HG03378 (cell line): ENCODE data around the gene RPN2.

Experiments
- ATAC-seq: cut with Tn5 transposase; IDR thresholded peaks from one replicate; pipeline ENCODE4 v1.9.1; 2021; ENCODE audit warnings: mild to moderate bottlenecking, moderate library complexity; ENCODE audit not compliant: unreplicated experiment

The RPN2 gene

DNA sequence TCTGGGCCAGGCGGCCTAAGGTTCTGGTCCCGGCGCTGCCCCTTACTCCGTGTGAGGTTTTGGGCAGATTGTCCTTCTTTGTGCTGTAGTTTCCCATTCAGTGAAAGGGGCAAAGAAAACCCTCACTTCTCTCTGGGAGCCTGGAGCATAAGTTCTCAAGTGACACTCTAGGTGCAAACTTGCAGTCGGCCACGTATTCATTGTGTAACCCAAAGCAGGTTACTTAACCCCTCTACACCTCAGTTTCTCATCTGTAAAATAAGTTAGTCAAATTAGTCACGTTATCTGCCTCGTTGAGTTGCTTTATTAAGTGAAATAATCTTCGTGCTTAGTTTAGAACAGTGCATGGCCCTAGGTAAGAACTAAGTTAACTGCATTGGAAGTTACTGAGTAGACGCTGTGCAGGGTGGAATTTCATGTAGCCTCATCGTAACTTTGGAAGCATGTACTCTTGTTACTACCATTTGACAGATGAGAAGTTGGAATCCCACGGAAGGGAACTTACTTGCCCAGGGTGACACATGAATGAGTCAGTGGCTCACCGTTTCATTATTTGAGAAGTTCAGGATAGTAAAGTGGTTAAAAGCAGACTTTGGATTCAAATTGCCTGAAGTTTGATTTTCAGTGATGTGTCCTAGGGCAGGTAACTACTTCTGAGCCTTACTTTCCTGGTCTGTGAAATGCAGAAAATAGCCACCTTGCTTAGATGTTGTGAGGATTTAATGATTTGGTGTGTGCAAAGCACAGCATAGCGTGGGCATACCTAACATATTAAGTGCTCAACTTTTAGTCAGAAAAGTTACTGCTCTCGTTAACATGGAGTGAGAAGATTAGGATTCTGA is 774 bp downstream of the RPN2 start:
- ATAC-seq: no peak

DNA sequence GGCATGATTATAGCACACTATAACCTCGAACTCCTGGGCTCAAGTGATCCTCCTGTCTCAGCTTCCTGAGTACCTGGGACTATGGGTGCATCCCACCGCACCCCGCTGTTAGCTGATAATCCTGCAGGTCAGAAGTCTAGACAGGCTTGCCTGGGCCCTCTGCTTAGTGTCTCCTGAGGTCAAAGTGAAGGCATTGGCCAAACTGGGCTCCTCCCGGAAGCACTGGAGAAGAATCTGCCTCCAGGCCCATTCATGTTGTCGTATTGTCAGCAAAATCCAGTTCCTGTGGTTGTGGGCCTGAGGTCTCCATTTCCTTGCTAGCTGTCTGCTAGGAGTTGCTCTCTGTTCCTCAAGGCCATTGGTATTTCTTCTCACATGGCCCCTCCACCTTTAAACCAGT is 6.6 kb downstream of the RPN2 start:
- no peak for ATAC-seq

DNA sequence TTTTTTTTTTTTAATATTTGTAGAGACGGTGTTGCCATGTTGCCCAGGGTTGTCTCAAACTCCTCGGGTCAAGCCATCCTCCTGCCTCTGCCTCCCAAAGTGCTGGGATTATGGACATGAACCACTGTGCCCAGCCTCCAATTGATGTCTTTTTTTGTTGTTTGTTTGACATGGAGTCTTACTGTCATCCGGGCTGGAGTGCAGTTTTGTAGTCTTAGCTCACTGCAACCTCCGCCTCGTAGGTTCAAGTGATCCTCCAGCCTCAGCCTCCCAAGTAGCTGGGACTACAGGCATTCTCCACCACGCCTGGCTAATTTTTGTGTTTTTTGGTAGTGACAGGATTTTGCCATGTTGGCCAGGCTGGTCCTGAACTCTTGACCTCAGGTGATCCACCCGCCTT is 9.7 kb downstream of the RPN2 start:
- no peak for ATAC-seq

DNA sequence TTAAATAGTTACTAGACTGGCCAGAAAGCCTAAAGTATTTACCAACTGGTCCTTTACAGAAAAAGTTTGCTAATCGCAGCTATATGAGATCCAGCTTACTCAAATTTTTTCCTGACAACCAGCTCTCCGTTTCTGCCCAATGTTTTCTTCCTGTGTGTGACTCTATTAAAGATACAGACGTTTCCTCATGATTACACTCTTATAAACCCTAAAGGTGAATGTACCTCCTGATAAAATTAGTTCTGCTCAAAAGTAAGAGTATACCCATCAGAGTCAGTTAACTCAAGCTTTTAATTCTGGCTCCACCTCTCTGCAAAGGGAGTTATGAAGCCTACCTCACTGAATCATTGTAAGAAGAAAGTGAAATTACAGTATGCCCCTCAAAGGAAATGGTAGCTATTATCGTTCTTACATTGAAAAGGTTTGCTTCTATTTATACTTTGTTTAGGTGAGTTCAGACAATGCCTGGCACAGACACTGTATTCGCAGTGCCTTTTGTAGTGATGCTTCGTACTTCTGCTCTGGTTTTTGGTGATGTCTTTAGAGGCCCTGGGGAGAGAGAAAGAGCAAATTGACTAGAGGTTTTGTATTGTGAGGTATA is 10.4 kb downstream of the RPN2 start:
- ATAC-seq: no peak

DNA sequence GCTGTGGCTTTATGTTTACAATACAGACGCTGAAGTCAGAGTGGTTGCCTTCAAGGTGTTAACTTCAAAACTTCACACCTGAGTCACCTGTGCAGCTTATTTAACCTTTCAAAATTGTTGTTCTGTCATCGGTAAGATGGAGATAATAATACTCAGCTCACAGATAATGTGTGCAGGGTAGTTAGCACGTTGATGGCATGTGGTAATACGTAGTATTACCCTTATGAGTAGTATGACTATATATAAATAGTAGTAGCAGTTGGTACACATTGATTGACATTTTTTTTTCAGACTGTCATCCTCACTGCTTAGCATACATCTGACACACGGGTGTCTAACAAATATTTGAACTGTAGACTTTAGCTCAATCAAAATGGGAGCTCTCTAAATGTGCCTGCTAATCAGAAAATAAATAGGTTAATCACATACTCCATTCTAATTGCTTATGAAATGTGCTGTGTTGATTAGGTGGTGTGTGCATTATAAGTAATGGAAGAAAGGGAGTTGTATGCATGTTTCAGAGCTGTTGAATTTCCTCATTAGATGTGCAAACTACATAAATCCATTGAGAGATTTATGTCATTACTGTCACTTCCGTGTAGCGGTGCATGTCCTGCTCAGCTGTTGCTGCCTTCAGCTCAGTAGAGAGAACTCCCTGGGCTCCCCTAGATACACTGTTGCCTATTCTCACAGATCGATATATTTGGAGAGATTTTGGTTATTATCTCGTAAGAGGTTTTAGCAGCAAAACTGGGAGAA is 11.4 kb downstream of the RPN2 start:
- no peak for ATAC-seq

DNA sequence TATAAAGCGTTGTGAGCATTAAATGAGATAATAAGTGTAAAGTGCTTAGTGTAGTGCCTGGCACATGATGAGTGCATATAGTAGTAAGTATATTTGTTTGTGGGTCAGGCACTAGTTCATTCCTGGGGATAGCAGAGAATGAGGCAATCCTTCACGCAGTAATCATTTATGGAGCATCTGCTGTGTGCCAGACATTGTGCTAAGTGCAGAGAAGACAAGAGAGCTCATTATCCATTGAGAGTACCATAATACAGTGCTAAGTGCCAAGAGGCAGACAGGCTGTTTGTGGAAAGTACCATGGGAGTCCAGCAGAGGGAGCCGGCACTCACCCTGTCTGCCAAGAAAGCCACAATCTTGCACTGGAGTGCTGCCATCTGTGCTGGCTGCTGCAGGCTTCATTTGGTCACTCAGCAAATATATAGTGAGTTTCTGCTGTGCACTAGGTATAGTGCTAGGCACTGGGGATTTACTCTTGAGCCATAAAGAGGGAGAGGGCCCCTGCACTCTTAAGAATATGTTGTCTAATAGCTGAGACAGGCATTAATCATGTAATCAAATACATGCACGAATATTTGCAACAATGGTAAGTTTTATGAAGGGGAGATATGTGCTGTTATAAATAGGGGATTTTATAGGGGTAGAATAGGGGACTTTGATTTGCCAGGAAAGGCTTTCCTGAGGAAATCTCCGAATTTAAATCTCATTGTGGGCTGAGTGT is 13.2 kb downstream of the RPN2 start:
- ATAC-seq: no peak

DNA sequence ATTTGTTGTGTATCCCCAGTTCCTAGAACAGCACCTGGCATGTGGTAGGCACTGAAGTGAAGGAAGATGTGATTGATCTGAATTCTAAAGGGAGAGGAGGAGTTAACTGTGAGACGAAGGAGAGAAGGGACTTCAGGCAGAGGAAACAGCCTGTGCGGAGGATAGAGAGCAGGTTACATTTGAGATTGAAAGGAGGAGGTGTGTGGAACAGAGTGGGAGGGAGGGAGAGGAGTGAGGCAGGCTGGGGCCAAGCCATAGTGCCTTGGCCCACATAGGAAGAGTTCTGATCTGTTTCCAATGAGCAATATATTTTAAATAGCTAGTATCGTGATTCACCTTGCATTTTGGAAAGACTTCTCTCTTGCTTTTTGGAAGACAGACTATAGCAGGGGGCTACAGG is 14.1 kb downstream of the RPN2 start:
- ATAC-seq: no peak

DNA sequence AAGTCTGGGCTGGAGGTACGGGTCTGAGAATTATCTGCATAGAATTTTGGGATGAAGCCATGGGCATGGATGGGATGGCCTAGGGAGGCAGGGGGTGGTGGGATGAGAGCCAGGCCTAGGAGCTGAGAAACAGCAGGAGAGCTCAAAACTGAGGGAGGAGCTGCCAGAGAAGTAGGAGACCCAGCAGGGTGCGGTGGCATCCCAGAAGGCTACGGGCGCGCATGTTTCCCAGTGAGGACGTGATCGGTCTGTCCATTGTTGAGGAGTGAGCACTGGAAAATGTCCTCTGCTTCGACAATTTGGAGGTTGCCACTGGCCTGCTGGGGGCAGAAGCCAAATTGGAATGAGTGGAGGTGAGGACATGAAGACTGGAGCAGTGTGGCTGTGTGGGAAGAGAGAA is 14.7 kb downstream of the RPN2 start:
- ATAC-seq: no peak

DNA sequence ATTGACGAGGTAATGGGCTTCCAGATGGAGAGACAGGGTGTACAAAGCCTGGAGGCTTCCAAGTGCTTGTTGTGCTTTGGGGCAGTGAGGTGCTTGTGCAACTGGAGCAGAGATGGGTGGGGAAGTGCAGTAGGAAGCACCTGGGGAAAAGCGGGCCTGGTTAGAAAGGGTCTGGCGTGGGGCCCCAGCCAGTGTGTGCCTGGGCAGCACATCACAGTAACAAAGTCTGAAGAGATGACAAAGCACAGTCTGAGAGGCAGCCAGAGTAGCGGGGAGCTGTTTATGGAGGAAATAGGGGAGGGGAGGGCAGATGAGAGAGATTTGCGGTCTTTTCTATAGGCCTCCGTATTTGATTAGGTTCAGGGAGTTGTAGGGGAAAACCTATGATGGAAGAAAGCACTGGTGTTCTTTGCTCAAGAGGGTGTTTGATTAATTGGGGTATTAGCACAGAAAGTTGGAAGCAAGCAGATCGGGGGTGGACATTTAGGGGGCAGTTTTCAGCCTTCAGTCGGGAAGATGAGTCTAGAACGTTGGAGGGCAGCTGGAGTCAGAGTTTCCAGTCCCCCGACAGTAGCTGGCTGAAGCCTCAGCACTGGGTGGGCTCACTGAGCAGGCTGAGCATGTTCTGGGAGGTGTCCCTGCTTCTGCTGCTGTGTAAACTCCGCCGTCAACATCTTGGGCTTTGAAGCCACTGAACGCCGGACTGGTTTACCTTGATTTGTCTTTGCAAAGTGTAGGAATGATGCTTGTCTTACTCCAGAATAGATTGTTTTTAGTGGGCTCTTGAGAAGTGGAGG is 15.7 kb downstream of the RPN2 start:
- ATAC-seq: no peak

DNA sequence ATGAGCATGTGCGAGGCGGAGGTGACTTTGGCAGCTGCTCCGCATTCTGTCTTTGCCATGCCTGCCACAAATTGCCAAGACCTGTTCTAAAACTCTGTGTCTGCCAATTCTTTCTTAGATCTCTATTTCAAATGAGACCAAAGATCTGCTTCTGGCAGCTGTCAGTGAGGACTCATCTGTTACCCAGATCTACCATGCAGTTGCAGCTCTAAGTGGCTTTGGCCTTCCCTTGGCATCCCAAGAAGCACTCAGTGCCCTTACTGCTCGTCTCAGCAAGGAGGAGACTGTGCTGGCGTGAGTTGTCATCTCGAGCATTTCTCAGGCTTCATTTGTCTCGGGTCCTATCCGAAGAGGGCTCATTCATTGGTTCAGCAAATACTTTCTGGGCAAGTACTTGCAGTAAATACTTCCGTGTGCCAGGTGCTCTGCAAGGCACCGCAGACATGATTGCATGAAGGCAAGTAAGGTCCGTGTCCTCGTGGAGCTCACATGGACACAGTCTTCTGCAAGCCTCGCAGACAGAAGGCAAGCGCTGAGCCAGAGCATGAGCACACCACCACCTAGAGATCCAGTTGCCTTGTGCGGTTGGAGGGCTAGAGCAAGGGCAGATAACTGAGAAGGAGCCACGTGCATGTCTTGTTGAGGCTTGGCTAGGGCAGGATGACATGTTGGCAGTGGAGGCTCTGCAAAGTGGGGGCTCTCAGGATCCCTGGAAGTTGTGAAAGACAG is 20.0 kb downstream of the RPN2 start:
- no peak for ATAC-seq

DNA sequence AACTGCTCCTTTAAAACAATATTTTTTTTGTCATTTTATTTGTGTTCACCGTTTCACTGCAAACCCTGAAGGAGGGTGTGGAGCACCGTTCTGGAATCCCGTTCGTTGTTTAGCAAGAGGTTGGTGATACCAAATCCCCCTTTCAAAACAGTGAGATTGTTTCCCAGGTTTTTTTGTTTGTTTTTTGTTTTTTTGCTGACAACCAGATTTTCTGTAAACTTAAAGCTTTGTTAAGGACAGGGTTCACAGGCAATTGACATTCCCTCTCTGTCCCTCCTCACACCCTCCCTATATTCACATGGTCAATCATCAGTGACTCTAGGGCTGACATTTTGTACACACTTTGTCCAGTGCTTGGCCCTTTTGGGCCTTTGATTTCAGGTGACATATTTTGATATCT is 21.2 kb downstream of the RPN2 start:
- no peak for ATAC-seq

DNA sequence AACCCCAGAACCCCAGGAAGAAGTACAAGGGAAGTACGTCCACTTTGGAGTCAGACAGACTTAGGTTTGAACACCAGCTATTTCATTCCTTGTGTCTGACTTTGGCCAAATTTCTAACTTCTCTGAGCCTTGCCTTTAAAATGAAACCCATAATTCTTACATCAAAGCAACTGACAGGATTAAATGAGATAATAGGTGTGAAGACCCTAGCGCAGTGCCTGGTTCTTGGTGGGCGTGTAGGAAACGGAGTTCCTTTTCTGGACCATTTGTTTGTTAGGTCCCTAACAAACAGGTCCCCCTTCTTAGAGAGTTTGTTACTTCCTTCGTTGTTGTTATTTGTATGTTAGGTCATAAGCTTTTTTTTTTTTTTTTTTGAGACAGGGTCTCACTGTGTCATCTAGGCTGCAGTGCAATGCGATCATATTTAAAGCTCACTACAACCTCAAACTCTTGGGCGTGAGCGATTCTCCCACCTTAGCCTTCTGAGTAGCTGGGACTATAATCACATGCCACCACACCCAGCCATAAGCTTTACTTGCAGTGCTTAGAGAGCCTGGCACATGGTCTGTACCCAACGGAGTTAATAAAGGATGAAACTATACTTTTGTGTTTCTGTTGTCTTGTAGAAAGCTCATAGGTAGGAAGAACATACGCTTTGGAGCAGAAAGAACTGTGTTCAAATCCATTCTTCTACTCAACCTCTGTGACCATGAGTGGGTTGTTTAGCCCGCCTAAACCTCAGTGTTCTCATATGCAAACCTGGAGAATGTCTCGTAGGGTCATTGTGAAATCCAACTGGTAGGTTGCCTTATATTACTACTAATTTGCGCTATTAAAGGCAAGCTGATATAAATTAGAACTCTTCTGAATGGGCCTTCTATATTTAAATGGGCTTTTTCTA is 22.0 kb downstream of the RPN2 start:
- no peak for ATAC-seq

DNA sequence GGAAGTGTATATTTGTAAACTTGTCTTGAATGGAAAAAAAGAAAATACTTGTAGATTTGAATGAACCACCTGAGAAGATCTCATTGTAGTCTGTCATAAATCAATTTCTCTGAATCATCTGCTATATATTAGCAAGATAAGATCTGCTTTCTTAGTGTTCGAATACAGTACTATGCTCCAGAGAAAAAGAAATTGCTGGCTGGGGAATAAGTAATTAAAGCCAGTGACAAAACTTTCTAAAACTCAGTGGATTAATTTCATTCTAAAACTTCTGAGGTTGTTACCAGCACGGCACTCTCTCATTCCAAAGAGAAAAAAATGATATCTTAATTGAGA is 22.7 kb downstream of the RPN2 start:
- no peak for ATAC-seq

DNA sequence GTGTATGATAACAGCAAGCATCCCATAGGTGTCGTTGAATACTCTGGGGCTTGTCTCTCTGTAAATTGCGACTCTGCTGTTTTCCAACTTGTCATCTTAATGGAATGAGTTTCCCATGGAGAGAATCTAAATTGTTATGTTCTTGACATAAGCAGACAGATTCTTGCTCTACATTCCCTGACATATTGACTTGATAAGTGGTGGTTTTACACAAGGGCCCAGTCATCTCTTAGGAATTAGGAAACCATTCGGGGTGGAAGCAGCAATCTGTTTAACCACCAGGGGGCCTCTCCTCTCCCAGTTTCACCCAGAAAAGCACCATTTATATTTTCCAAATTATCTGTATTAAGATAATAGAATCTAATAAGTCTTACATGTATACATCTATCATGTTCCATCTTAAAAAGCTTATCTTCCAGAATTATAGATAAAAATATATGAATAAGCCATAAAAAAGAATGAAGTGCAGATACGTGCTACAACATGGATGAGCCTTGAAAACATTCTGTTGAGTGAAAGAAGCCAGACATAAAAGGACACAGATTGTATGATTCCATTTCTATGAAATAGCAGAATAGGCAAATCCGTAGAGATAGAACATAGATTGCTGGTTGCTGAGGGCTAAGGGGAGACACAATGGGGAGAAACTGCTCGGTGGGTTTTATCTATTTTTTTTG is 23.3 kb downstream of the RPN2 start:
- no peak for ATAC-seq

DNA sequence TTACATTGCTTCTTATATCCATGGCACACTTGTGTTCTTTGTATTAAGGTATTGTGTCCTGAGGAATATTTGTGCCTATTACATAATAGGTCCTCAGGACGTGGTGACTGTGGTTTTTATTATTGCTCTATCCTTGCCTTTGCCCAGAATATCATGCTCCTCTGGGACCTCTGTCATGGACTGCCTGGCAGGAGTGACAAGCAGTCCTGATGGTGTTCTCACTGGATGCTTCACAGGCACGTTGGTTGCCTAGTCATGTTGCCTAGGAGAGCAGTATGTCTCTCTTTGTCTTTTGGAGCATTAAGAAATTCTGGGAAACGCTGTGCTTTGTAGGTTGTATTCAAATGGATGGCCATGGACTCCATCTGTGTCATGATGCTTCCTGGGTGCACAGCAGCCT is 24.9 kb downstream of the RPN2 start:
- ATAC-seq: no peak

DNA sequence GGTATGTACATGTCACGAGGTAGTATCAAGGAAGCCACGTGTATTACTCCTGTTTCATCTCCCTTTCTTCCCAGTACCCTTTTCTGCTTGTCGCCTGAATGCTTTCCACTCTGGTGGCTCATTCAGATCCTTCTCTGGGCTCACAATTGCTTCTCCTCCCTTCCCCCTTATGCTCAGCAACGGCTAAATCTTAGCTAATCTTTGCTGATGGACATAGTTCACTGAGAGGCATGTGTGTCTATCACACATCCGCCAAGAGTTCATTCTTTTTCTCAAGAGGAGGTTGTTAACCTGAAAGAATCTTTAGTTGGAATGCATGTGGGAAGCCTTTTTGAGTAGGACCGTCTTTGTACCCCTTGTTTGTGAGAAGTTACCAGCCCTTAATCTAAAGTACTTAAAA is 26.0 kb downstream of the RPN2 start:
- ATAC-seq: no peak

DNA sequence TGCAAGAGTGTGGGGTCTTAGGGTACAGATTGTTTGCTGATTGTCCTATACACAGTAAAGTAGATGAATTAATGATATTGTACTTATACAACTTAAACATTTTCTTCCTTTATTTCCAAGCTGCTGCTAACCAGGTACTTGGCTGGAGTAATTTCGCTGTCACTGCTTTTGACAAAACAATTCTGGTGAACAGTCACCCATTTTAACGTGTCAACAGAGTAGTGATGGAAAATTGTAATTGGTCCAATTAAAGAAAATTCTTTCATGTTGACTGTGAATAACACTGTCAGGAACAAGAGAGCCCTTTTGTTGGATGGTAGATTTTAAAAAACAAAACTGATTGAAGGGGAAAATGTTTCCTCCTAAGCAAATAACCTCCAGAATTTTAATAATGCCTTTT is 26.7 kb downstream of the RPN2 start:
- no peak for ATAC-seq

DNA sequence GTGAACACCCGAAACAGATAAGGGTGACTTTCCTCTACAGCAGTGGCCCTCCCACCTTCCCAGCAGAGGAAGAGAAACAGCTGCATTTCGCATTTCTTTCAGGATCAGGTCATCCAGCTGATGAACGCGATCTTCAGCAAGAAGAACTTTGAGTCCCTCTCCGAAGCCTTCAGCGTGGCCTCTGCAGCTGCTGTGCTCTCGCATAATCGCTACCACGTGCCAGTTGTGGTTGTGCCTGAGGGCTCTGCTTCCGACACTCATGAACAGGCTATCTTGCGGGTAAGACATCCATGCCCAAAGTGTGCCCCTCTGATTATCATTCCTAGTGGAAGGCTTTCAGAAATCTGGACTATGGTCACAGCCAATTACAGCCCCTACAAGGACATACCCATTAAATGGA is 28.0 kb downstream of the RPN2 start:
- ATAC-seq: no peak

DNA sequence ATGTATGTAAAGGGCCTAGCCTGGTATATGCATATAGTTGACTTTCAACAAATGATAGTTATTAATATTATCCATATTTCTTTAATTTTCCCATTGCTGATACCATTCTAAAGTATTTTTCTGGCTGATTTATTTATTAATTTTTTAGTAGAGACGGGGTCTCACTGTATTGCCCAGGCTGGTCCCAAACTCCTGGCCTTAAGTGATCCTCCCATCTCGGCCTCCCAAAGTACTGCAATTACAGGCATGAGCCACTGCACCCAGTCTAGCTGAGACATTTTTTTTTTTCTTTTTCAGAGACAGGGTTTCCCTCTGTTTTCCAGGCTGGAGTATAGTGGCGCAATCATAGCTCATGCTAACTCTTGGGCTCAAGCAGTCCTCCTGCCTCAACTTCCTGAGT is 30.1 kb downstream of the RPN2 start:
- no peak for ATAC-seq
